GM18907 (cell line): ENCODE results near the gene PRND.

Source experiments
- ATAC-seq: cut with Tn5 transposase; IDR thresholded peaks from one replicate; pipeline ENCODE4 v1.9.1; 2021; ENCODE audit warnings: mild to moderate bottlenecking, moderate library complexity; ENCODE audit not compliant: unreplicated experiment

The PRND gene

GRCh38 chr20:4775322-4776078 lies 53.8 kb downstream of the PRND start:
- no peak for ATAC-seq

GRCh38 chr20:4776079-4776630 lies 54.4 kb downstream of the PRND start:
- no peak for ATAC-seq
